ENCODE results near the gene FOXP1.

Gene FOXP1

GRCh38 chr3:71166339-71167240, 416.9 kb downstream of the FOXP1 start:
- TF ChIP-seq OSR1 (CRISPR knock-in tag; IDR thresholded peaks at IDR 0.05) (no peak), BACH2 (CRISPR knock-in tag; IDR thresholded peaks at IDR 0.05; ENCODE audit: borderline replicate concordance) (no peak), ZNF70 (CRISPR knock-in tag; IDR thresholded peaks at IDR 0.05) (no peak), ZNF8 (CRISPR knock-in tag; IDR thresholded peaks at IDR 0.05) (no peak), ESRRG (CRISPR knock-in tag; IDR thresholded peaks at IDR 0.05) (0 out of 2 replicates have a peak, but pooled peaks have one; percentile 36), GLIS3 (CRISPR knock-in tag; IDR thresholded peaks at IDR 0.05) (no peak), POU6F1 (CRISPR knock-in tag; IDR thresholded peaks at IDR 0.05; ENCODE audit: borderline replicate concordance, low read depth) (no peak), TSHZ2 (CRISPR knock-in tag; IDR thresholded peaks at IDR 0.05) (peak; percentile 88), TCF4 (CRISPR knock-in tag; IDR thresholded peaks at IDR 0.05; ENCODE audit: borderline replicate concordance) (peak; percentile 43; the same call in 1 of the 2 replicates), CREB5 (CRISPR knock-in tag; IDR thresholded peaks at IDR 0.05; ENCODE audit: low read depth) (no peak)
- no peak for ATAC-seq

- TF ChIP-seq SNAI2 (CRISPR knock-in tag; IDR thresholded peaks at IDR 0.05) = no peak
- no peak for TF ChIP-seq ESRRG (CRISPR knock-in tag; IDR thresholded peaks at IDR 0.05)
- TF ChIP-seq GLIS3 (CRISPR knock-in tag; IDR thresholded peaks at IDR 0.05) = no peak
- TF ChIP-seq ARNTL (CRISPR knock-in tag; IDR thresholded peaks at IDR 0.05; ENCODE audit: borderline replicate concordance, low read depth) = no peak
- TF ChIP-seq TOX (CRISPR knock-in tag; IDR thresholded peaks at IDR 0.05; ENCODE audit: borderline replicate concordance) = no peak
- TF ChIP-seq ZNF8 (CRISPR knock-in tag; IDR thresholded peaks at IDR 0.05) = no peak
- TF ChIP-seq BACH2 (CRISPR knock-in tag; IDR thresholded peaks at IDR 0.05; ENCODE audit: borderline replicate concordance) = no peak
- TF ChIP-seq CREB5 (CRISPR knock-in tag; IDR thresholded peaks at IDR 0.05; ENCODE audit: low read depth) = no peak
- no peak for ATAC-seq
Measured at GRCh38 chr3:71164881-71165280, 418.6 kb downstream of the FOXP1 start.

GRCh38 chr3:71163198-71163918, 420.2 kb downstream of the FOXP1 start:
- TF ChIP-seq ZFP3 (CRISPR knock-in tag; IDR thresholded peaks at IDR 0.05) = no peak
- no peak for TF ChIP-seq RARB (CRISPR knock-in tag; IDR thresholded peaks at IDR 0.05)
- no peak for TF ChIP-seq CSDC2 (CRISPR knock-in tag; IDR thresholded peaks at IDR 0.05)
- TF ChIP-seq ARNTL (CRISPR knock-in tag; IDR thresholded peaks at IDR 0.05; ENCODE audit: borderline replicate concordance, low read depth) = no peak
- no peak for TF ChIP-seq BACH2 (CRISPR knock-in tag; IDR thresholded peaks at IDR 0.05; ENCODE audit: borderline replicate concordance)
- no peak for TF ChIP-seq CREB5 (CRISPR knock-in tag; IDR thresholded peaks at IDR 0.05; ENCODE audit: low read depth)
- no peak for TF ChIP-seq ZNF70 (CRISPR knock-in tag; IDR thresholded peaks at IDR 0.05)
- TF ChIP-seq SNAI2 (CRISPR knock-in tag; IDR thresholded peaks at IDR 0.05) = no peak
- no peak for TF ChIP-seq ZC3H10 (CRISPR knock-in tag; IDR thresholded peaks at IDR 0.05)
- no peak for ATAC-seq

Data from SK-N-SH treated with all-trans-retinoic acid at 6 μM for 48 hours (cell line).